Measurements from ENCODE around the gene OXTR.

OXTR gene

GRCh38 chr3:8767256-8767666 is 2.2 kb downstream of the OXTR start:
- no peak for DNase-seq

GRCh38 chr3:8766148-8766547 is 3.3 kb downstream of the OXTR start:
- DNase-seq = no peak

GRCh38 chr3:8765528-8765927 is 3.9 kb downstream of the OXTR start:
- DNase-seq = no peak

GRCh38 chr3:8764528-8764927 is 4.9 kb downstream of the OXTR start:
- no peak for DNase-seq

DNA sequence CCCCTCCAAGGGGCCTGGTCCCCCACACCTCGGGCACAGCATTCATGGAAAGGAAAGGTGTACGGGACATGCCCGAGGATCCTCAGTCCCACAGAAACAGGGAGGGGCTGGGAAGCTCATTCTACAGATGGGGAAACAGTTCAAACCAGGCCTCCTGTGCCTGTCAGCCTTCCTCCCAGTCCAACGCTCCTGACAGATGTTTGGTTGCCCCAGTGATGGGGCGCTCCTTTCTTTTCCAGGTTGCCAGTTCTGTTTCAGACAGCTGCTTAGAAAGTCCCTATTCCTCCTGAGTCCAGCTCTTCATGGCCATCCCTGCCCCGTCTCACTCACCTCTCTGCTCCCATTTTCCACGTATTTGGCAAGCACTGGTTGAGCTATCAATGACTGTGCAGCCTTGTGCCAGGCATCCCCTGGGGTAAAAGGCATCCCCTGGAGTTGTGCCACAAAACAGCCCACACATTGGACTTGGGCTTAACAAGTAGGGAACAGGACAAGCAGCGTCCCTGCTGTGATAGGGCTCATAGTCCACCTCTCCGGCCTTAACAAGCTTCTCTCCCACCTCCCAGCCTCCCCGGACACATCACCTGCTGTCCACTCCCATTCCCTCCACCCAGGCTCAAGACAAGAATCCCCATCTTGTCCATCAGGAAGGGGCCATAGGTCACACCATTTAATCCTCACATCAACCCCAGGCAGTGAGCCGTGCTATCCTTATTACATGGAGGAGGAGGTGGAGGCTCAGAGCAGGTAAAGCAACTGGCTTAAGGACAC is 6.6 kb downstream of the OXTR start:
- no peak for DNase-seq

- no peak for DNase-seq
Measured at GRCh38 chr3:8761866-8762265, 7.5 kb downstream of the OXTR start.

GRCh38 chr3:8760506-8760905 is 8.9 kb downstream of the OXTR start:
- no peak for DNase-seq

DNA sequence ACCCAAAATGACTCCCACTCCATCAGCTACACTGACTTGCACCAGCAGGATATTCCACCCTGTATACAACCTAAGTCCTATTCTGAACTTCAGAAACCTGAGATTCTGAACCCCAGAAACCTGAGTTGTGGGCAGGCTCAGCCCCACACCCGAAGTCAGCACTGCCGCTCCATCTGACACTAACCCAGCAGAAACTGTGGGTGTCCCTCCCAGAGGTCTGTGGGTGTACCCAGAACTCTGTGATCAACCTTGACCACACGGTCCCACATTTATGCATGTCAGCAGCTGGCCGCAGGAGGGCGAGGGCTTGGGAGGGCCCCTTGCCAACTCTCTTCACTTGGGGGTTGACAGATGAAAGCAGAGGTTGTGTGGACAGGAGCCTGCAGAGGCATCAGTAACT is 9.3 kb downstream of the OXTR start:
- DNase-seq = no peak

DNA sequence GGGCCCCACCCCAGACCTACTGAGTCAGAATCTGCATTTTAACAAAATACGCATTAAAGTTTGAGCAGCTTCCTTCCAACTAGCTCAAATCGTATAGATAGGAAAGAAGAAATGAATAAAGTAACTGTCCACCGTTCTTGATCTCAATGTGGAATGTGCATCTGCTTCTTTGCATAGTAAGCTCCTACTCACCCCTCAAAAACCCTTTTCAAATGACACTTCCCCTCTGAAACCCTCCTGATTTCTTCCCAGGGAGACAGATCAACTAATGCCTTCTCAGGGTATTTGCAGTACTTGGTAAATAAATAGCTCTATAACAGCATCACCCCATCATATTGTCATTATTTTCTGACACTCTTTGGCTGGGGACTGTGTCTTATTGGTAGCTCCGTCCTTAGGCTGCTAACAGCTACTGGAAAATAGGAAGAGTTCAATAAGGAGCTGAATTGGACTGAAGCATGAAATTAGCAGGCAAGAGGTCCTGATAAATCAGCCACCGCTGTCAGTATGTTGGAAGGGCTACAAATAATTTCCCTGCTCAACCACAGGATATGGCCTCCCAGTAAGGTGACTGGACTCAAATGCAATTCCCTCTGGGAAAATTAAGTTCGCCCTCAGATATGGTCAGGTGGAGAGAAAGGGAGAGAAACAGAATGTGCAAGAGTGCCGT is 10.2 kb downstream of the OXTR start:
- DNase-seq = no peak

DNA sequence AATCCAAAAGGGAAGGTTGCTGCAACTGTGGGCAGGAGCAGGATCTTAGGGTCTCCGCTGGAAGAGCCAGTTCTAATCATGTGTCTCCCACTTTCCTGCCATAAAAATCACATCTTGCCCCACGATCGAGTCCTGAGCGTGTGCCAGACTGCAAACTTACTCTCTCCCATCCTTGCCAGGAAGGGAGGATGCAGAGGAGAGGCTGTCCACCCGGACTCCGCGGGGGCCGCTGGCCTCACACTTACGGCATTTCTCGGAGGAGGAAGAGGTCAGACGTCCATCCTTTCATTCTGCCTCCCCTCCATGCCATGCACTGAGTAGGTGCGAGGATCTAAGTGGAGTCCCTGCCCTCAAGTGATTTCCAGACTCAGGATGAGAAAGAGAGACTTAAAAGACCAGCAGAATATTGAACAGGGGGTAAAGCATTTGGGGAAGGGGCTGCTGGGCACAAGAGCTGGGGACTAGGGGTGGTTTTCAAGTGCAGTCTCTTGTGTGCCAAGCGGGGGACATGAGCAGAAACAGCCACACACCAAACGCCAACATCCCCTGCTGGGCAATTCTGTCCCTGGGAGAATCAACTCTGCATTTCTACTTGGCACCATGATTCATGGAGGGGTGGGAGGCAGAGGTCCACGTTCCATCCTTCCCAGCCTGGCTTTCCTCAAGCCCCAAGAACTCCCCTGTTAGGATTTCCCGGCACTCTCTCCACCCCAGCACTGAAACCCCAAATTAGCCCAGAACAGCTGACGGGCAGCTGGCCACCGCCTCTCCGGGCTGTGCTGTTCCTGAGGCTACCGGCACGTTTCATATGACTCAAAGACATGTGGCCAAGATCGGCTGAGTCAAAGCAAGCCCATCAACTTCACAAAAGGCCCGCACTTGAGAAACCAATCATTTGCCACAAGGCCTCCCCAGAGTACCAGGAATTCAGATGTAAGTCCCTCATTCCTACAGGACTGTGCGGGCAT is 11.6 kb downstream of the OXTR start:
- DNase-seq = no peak

DNA sequence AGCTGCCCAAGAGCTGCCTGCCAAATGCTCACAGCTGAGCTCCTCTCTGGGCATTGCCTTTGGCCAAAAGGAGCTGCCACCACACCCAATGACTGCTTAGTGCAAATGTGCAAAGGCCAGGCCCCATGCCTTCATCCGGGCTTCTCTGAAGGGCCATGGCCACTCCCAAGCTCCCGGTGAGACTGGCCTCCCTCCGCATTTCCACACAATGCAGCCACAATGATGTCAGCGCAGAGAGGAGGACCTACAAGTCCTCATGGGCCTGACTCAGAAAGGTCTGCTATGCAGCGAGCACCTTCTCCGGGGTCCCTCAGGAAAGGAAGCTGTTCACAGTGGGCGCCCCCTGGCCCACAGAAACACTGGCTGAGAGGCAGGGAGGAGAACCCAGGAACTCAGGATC is 12.7 kb downstream of the OXTR start:
- DNase-seq = no peak

DNA sequence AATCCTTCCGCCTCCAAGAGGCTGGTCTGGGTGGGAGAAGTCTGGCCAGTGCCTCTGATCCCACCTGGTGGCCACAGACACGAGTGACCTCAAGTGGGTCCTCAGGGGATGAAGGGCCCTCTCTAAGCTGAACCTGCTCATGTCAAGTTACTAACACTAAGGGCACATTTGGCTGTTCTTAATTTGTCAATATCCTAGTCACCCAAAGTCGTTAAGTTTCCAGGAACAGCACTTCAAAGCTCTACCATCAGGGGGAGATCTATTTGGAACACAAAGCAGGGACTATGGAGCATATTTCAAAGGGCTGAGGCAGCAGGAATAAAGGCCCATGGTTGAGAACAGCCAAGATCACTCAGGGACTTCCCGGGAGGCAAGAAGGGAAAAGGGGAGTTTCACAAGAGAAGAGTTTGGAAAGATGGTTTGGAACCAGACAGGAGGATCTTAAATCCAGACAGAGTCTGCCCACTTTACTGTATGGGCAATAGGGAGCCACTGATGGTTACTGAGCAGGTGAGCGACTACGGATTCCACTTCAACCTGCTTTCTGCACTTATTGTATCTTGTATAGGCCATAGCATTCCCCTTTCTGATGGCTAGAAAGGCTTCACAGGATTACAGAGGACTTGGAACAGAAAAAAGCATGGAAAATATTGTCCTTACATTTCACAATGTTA is 13.7 kb downstream of the OXTR start:
- no peak for DNase-seq

DNA sequence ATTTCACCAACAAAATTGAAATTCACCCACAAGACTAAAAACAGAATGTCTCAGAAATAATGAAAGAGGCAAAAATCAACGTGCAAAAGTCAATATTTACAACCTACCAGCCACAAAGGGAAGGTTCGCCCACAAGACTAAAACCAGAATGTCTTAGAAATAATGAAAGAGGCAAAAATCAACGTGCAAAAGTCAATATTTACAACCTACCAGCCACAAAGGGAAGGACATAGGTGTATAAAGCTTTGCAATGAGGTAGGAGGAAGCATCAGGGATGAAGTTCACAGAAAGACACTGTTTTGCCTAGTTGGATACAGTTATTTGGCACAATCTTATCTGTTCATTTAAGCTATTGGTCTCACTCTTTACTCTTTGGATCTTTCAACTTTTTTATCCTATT is 14.3 kb downstream of the OXTR start:
- no peak for DNase-seq

- no peak for DNase-seq
Measured at GRCh38 chr3:8752832-8753231, 16.6 kb downstream of the OXTR start.

- DNase-seq = no peak
Measured at GRCh38 chr3:8749316-8749715, 20.1 kb downstream of the OXTR start.

DNA sequence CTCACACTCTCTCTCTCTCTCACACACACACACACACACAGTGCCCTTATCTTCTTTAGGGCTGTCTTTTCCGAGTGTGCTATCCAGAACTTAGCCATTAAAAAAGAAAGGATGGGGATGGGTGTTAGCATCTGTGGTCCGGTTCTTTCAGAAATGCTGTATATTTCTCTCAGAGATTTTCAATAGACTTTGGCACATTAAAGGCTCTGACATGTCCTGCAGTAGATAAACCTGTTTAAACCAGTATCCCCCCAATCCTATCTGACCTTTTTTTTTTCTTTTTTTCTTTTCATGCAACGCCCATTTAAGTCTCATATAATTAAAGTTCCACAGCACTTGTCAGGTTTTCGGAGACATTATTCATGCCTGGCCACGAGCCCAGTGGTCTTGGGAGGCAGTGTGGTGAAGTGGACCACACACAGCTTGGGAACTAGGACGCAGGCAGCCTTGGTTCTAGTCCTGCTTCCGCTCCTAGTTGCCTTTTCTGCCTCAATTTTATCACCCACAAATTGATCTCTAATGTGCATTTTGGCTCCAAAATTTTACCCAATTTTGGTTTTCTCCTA is 22.6 kb downstream of the OXTR start:
- DNase-seq = no peak

- DNase-seq = no peak
Measured at GRCh38 chr3:8745619-8746370, 23.6 kb downstream of the OXTR start.

DNA sequence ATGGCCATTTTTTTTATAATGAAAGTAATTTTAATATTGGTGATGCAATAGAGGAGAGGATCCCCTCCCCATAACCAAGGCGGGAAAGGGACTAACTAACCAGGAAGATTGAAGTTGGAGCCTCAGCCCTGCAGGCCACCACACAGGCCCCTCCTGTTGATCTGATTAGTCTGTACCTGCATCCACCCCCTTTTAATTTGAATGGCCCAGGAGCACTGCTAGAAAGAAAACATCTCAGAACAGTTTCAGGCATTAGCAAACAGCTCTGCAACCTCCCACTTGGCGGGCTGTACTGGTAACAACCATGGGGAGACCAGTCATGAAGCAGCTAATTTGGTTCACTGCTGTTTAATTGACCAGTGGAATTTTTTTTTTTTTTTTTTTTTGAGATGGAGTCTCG is 25.5 kb downstream of the OXTR start:
- no peak for DNase-seq

- DNase-seq = no peak
Measured at GRCh38 chr3:8743021-8743601, 26.3 kb downstream of the OXTR start.

DNA sequence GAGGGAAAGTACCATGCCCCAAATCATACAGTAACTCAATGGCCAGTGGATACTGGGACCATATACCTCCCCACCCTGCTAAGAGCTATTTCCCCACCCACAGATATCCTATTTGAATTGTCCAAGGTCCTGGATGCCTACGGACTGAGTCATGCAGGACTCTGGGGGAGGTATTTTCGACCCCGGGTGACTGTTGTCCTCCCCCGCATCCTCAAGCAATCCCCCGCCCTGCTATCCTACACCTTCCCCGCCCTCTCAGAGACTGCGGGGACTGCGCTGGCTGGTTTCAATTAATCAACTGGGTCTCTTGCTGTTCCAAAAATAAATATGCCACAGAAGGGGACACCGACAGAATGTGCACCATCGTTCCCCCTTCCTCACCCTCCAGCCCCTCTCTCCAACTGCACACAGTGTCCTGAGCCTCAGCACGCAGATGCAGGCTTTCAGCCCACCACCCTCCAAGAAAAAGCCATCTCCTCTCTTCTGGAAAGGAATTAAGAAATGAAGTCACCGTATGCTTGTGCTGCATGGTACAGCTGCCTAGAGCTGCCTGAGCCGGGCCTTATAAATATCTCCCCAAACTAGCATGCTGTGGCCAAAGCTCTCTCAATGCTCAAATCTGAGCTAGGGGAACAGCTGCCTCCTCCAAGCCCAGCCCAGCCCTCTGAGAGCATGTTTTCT is 27.7 kb downstream of the OXTR start:
- DNase-seq = no peak
